Body of pancreas (tissue), 4 donors: Measurements from ENCODE around the gene FAM131B.

ENCODE experiments used
- CTCF ChIP-seq, 7 experiments: fragments of 450-650 bp in 4 of 7; fragments of 200-600 bp in 3 of 7; sonication (generic) in 3 of 7; IDR thresholded peaks; one replicate each; pipeline ENCODE4 v1.5.1; 2016 to 2019; ENCODE audit warnings: antibody characterized with exemption in 7 of 7
- POLR2A ChIP-seq, 3 donors: fragments of 450-650 bp; IDR thresholded peaks; one replicate each; pipeline ENCODE4 v1.6.1; 2016; ENCODE audit warnings: antibody characterized with exemption in 3 of 3, mild to moderate bottlenecking in 2 of 3

GRCh38 chr7:143327903-143328302 lies 34.6 kb downstream of the FAM131B start:
- TF ChIP-seq CTCF (IDR thresholded peaks at IDR 0.05) = no peak
- TF ChIP-seq POLR2A (IDR thresholded peaks at IDR 0.05) = no peak
